ENCODE results near the gene ACVR1. TPM values are rescaled to one million over a fixed set of nuclear protein-coding genes. Genes with fewer than 3 reads are reported as not detected.
A peak's percentile ranks its signal among the peaks of the same experiment; 100 is the strongest.

The ACVR1 gene
- total and polyA plus RNA-seq, 9 of the 15 experiments (the other 6 are each of a cell fraction or from before 2014, with no cell fraction given), result 3.8 to 14.3 (median 6.9) TPM

DNA sequence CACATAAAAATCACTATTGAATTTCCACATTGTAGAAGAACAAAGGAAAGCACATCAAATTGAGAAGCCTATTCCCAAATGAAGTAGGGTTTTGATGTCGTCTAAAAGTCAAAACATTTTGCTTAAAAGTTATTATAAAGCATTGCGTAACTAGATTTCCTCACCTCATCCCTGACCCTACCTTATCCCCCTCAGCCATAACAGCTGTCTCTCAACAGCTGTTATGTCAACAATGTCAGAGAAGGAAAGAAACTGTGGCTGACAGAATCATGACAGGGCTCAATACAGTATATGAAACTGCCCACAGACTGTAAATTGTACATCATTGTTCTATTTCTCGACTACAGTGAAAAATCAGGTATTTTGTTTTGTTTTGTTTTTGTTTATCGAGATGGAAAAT is 184.4 kb downstream of the ACVR1 start (continued):
- no peak for TF ChIP-seq U2AF2 (optimal IDR thresholded peaks at IDR 0.05; ENCODE audit: low read depth, low read length)
- TF ChIP-seq HNRNPUL1 (IDR thresholded peaks at IDR 0.05; ENCODE audit: low read length), result no peak
- no peak for TF ChIP-seq PTBP1 (IDR thresholded peaks at IDR 0.05; ENCODE audit: low read depth, low read length)
- 0 out of 4 replicates have a peak, but pooled peaks of 1 of the 2 experiments have one; percentile 34 for TF ChIP-seq SIN3A (IDR thresholded peaks at IDR 0.05; ENCODE audit: borderline replicate concordance in 2 of 2, control insufficient read depth in 1 of 2, low read depth in 2 of 2, low read length in 2 of 2)
- no peak for TF ChIP-seq MYBL2 (IDR thresholded peaks at IDR 0.05; ENCODE audit: low read depth)
- no peak for TF ChIP-seq MYBL2 (CRISPR knock-in tag; IDR thresholded peaks at IDR 0.05; ENCODE audit: borderline replicate concordance)
- TF ChIP-seq TFAM (CRISPR knock-in tag; conservative IDR thresholded peaks at IDR 0.05), result no peak
- TF ChIP-seq E2F3 (CRISPR knock-in tag; IDR thresholded peaks at IDR 0.05), result no peak
- TF ChIP-seq, protein P1, sequence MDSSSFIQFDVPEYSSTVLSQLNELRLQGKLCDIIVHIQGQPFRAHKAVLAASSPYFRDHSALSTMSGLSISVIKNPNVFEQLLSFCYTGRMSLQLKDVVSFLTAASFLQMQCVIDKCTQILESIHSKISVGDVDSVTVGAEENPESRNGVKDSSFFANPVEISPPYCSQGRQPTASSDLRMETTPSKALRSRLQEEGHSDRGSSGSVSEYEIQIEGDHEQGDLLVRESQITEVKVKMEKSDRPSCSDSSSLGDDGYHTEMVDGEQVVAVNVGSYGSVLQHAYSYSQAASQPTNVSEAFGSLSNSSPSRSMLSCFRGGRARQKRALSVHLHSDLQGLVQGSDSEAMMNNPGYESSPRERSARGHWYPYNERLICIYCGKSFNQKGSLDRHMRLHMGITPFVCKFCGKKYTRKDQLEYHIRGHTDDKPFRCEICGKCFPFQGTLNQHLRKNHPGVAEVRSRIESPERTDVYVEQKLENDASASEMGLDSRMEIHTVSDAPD (CRISPR knock-in tag; IDR thresholded peaks at IDR 0.05), result no peak
- TF ChIP-seq BMI1 (IDR thresholded peaks at IDR 0.05; ENCODE audit: low read length), result no peak
- TF ChIP-seq ZKSCAN8 (CRISPR knock-in tag; IDR thresholded peaks at IDR 0.05), result no peak
- 0 out of 2 replicates have a peak, but pooled peaks have one; percentile 44 for TF ChIP-seq CEBPG (CRISPR knock-in tag; IDR thresholded peaks at IDR 0.05)
- peak; percentile 77 to 92 for TF ChIP-seq CEBPG (tag; conservative IDR thresholded peaks at IDR 0.05 in 1 of 2, IDR thresholded peaks at IDR 0.05 in 1 of 2)
- no peak for TF ChIP-seq ZNF224 (CRISPR knock-in tag; IDR thresholded peaks at IDR 0.05)
- TF ChIP-seq, protein P2, sequence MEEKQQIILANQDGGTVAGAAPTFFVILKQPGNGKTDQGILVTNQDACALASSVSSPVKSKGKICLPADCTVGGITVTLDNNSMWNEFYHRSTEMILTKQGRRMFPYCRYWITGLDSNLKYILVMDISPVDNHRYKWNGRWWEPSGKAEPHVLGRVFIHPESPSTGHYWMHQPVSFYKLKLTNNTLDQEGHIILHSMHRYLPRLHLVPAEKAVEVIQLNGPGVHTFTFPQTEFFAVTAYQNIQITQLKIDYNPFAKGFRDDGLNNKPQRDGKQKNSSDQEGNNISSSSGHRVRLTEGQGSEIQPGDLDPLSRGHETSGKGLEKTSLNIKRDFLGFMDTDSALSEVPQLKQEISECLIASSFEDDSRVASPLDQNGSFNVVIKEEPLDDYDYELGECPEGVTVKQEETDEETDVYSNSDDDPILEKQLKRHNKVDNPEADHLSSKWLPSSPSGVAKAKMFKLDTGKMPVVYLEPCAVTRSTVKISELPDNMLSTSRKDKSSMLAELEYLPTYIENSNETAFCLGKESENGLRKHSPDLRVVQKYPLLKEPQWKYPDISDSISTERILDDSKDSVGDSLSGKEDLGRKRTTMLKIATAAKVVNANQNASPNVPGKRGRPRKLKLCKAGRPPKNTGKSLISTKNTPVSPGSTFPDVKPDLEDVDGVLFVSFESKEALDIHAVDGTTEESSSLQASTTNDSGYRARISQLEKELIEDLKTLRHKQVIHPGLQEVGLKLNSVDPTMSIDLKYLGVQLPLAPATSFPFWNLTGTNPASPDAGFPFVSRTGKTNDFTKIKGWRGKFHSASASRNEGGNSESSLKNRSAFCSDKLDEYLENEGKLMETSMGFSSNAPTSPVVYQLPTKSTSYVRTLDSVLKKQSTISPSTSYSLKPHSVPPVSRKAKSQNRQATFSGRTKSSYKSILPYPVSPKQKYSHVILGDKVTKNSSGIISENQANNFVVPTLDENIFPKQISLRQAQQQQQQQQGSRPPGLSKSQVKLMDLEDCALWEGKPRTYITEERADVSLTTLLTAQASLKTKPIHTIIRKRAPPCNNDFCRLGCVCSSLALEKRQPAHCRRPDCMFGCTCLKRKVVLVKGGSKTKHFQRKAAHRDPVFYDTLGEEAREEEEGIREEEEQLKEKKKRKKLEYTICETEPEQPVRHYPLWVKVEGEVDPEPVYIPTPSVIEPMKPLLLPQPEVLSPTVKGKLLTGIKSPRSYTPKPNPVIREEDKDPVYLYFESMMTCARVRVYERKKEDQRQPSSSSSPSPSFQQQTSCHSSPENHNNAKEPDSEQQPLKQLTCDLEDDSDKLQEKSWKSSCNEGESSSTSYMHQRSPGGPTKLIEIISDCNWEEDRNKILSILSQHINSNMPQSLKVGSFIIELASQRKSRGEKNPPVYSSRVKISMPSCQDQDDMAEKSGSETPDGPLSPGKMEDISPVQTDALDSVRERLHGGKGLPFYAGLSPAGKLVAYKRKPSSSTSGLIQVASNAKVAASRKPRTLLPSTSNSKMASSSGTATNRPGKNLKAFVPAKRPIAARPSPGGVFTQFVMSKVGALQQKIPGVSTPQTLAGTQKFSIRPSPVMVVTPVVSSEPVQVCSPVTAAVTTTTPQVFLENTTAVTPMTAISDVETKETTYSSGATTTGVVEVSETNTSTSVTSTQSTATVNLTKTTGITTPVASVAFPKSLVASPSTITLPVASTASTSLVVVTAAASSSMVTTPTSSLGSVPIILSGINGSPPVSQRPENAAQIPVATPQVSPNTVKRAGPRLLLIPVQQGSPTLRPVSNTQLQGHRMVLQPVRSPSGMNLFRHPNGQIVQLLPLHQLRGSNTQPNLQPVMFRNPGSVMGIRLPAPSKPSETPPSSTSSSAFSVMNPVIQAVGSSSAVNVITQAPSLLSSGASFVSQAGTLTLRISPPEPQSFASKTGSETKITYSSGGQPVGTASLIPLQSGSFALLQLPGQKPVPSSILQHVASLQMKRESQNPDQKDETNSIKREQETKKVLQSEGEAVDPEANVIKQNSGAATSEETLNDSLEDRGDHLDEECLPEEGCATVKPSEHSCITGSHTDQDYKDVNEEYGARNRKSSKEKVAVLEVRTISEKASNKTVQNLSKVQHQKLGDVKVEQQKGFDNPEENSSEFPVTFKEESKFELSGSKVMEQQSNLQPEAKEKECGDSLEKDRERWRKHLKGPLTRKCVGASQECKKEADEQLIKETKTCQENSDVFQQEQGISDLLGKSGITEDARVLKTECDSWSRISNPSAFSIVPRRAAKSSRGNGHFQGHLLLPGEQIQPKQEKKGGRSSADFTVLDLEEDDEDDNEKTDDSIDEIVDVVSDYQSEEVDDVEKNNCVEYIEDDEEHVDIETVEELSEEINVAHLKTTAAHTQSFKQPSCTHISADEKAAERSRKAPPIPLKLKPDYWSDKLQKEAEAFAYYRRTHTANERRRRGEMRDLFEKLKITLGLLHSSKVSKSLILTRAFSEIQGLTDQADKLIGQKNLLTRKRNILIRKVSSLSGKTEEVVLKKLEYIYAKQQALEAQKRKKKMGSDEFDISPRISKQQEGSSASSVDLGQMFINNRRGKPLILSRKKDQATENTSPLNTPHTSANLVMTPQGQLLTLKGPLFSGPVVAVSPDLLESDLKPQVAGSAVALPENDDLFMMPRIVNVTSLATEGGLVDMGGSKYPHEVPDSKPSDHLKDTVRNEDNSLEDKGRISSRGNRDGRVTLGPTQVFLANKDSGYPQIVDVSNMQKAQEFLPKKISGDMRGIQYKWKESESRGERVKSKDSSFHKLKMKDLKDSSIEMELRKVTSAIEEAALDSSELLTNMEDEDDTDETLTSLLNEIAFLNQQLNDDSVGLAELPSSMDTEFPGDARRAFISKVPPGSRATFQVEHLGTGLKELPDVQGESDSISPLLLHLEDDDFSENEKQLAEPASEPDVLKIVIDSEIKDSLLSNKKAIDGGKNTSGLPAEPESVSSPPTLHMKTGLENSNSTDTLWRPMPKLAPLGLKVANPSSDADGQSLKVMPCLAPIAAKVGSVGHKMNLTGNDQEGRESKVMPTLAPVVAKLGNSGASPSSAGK (IDR thresholded peaks at IDR 0.05), result no peak
- TF ChIP-seq TAL1 (IDR thresholded peaks at IDR 0.05), result peak; percentile 48
- no peak for TF ChIP-seq SRSF9 (IDR thresholded peaks at IDR 0.05; ENCODE audit: borderline replicate concordance, low read depth, low read length)
- TF ChIP-seq SMARCA5 (IDR thresholded peaks at IDR 0.05), result no peak

Measured in K562 (cell line).